ENCODE data around the gene MAPRE3. TPM values are rescaled to one million over a fixed set of nuclear protein-coding genes. Genes with fewer than 3 reads are reported as not detected.
A peak's percentile ranks its signal among the peaks of the same experiment; 100 is the strongest.

MAPRE3 gene
- polyA plus RNA-seq, 1 experiment = 15.3 TPM

GRCh38 chr2:26970928-26971627, 641 bp downstream of the MAPRE3 start:
- peak overlapping the region; percentile 64 for H3K4me3 ChIP-seq (ENCODE audit: low read depth, low read length)
- no peak for TF ChIP-seq CTCF (IDR thresholded peaks at IDR 0.05; ENCODE audit: insufficient read depth, low read depth, low read length)
- no peaks in the 10 kb centered on the region for H3K36me3 ChIP-seq (ENCODE audit: control insufficient read depth, insufficient read depth, low read length)
- CTCF ChIA-PET = interaction anchor here (0.6 to 2.9 kb wide), 3 partner anchors 9 to 49 kb away, joined by 3 to 20 read pairs (median 3); no protein-coding TSS in a partner anchor
- no peak for DNase-seq (ENCODE audit: low read depth)
- POLR2A ChIA-PET = no interaction called here
- H3K27me3 ChIP-seq (ENCODE audit: control insufficient read depth, insufficient read depth, low read length) = peaks cover 6% of the 10 kb centered on the region

- POLR2A ChIA-PET = no interaction called here
- Histone ChIP-seq H3K27me3 (ENCODE audit: control insufficient read depth, insufficient read depth, low read length) (peaks cover 6% of the 10 kb centered on the region), H3K4me3 (ENCODE audit: low read depth, low read length) (no peak overlapping the region)
Observed at GRCh38 chr2:26971911-26972786, 1.7 kb downstream of the MAPRE3 start.

GRCh38 chr2:26974352-26974751, 3.9 kb downstream of the MAPRE3 start:
- TF ChIP-seq CTCF (IDR thresholded peaks at IDR 0.05; ENCODE audit: insufficient read depth, low read depth, low read length) = no peak
- H3K27me3 ChIP-seq (ENCODE audit: control insufficient read depth, insufficient read depth, low read length) = no peaks in the 10 kb centered on the region
- POLR2A ChIA-PET = no interaction called here

More at GRCh38 chr2:26971911-26972786, 1.7 kb downstream of the MAPRE3 start:
- CTCF ChIA-PET = interaction anchor here (1.0 to 2.9 kb wide), 3 partner anchors 10 to 44 kb away, joined by 3 to 20 read pairs (median 3); no protein-coding TSS in a partner anchor
- no peaks in the 10 kb centered on the region for H3K36me3 ChIP-seq (ENCODE audit: control insufficient read depth, insufficient read depth, low read length)
- DNase-seq (ENCODE audit: low read depth) = no peak
- no peak for TF ChIP-seq CTCF (IDR thresholded peaks at IDR 0.05; ENCODE audit: insufficient read depth, low read depth, low read length)

GRCh38 chr2:26975102-26975501, 4.7 kb downstream of the MAPRE3 start:
- Histone ChIP-seq H3K36me3 (ENCODE audit: control insufficient read depth, insufficient read depth, low read length) (no peaks in the 10 kb centered on the region), H3K4me3 (ENCODE audit: low read depth, low read length) (no peak overlapping the region), H3K27me3 (ENCODE audit: control insufficient read depth, insufficient read depth, low read length) (no peaks in the 10 kb centered on the region)
- TF ChIP-seq CTCF (IDR thresholded peaks at IDR 0.05; ENCODE audit: insufficient read depth, low read depth, low read length) = no peak
- no peak for DNase-seq (ENCODE audit: low read depth)
- CTCF ChIA-PET = interaction anchor here (1.2 to 3.9 kb wide), 4 partner anchors 13 to 129 kb away, joined by 3 to 22 read pairs (median 3); no protein-coding TSS in a partner anchor
- POLR2A ChIA-PET = no interaction called here

More at GRCh38 chr2:26974352-26974751, 3.9 kb downstream of the MAPRE3 start:
- CTCF ChIA-PET = no interaction called here
- Histone ChIP-seq H3K4me3 (ENCODE audit: low read depth, low read length) (no peak overlapping the region), H3K36me3 (ENCODE audit: control insufficient read depth, insufficient read depth, low read length) (no peaks in the 10 kb centered on the region)
- DNase-seq (ENCODE audit: low read depth) = no peak

GRCh38 chr2:26975656-26976055, 5.2 kb downstream of the MAPRE3 start:
- ChIA-PET POLR2A (no interaction called here), CTCF (interaction anchor here (0.8 to 3.9 kb wide), 5 partner anchors 9 to 129 kb away, joined by 3 to 22 read pairs (median 3); no protein-coding TSS in a partner anchor)
- TF ChIP-seq CTCF (IDR thresholded peaks at IDR 0.05; ENCODE audit: insufficient read depth, low read depth, low read length) = no peak
- no peaks in the 10 kb centered on the region for H3K27me3 ChIP-seq (ENCODE audit: control insufficient read depth, insufficient read depth, low read length)
- DNase-seq (ENCODE audit: low read depth) = no peak
- H3K4me3 ChIP-seq (ENCODE audit: low read depth, low read length) = no peak overlapping the region
- no peaks in the 10 kb centered on the region for H3K36me3 ChIP-seq (ENCODE audit: control insufficient read depth, insufficient read depth, low read length)
